Common myeloid progenitor, CD34-positive (primary cell): ENCODE data around the gene FAM111B.
"Not testable (repeated sequence)": the region's sequence is repeated elsewhere in the genome, so short reads cannot be mapped to it uniquely, and the experiment has no call there.

Experiments
- CTCF ChIA-PET: fragments of 350-600 bp; sonication (Branson Sonifier 250); formaldehyde crosslinking; loops from one replicate; lab custom pipeline; 2021; ENCODE audit warnings: antibody characterized with exemption; lab: Charles Lee
- POLR2A ChIA-PET: fragments of 350-600 bp; sonication (Branson Sonifier 250); formaldehyde crosslinking; loops from one replicate; lab custom pipeline; 2021; ENCODE audit warnings: antibody characterized with exemption; lab: Charles Lee
- DNase-seq, 3 donors: peaks; one replicate each; pipeline versions ENCODE4 v3.0.0 to v3.0.0-alpha.2; 2013
- H3K27ac ChIP-seq, 2 experiments: 1 replicate in 1 of 2; 2 replicates in 1 of 2; pipeline ENCODE4 v1.7.0; 2013; ENCODE audit warnings: inconsistent platforms in 2 of 2, low read length in 2 of 2, mild to moderate bottlenecking in 2 of 2, low read depth in 1 of 2, moderate library complexity in 1 of 2; ENCODE audit not compliant: severe bottlenecking in 2 of 2, insufficient read depth in 1 of 2, poor library complexity in 1 of 2
- H3K27me3 ChIP-seq, 5 experiments: replicated peaks in 2 of 5; 1 replicate in 3 of 5; 2 replicates in 2 of 5; pipeline versions ENCODE4 v1.6.1 to v1.7.0; 2013; ENCODE audit warnings: low read length in 4 of 5, mild to moderate bottlenecking in 2 of 5, moderate library complexity in 2 of 5, inconsistent platforms in 1 of 5; ENCODE audit not compliant: insufficient read depth in 5 of 5, control insufficient read depth in 4 of 5
- H3K36me3 ChIP-seq, 4 experiments: 1 replicate in 2 of 4; 2 replicates in 2 of 4; pipeline versions ENCODE4 v1.6.1 to v1.7.0; 2013; ENCODE audit warnings: low read length in 3 of 4, control low read depth in 1 of 4, mild to moderate bottlenecking in 1 of 4; ENCODE audit not compliant: control insufficient read depth in 4 of 4, insufficient read depth in 4 of 4
- H3K4me1 ChIP-seq, 4 experiments: 1 replicate in 3 of 4; 2 replicates in 1 of 4; pipeline versions ENCODE4 v1.6.1 to v1.7.1; 2013; ENCODE audit warnings: low read length in 3 of 4, mild to moderate bottlenecking in 3 of 4, control low read depth in 1 of 4, inconsistent platforms in 1 of 4, moderate library complexity in 1 of 4; ENCODE audit not compliant: control insufficient read depth in 4 of 4, insufficient read depth in 4 of 4; ENCODE audit errors: control extremely low read depth in 1 of 4
- H3K4me3 ChIP-seq, 7 experiments: 1 replicate in 4 of 7; 2 replicates in 3 of 7; pipeline versions ENCODE4 v1.5.1 to v1.7.0; 2013; ENCODE audit warnings: mild to moderate bottlenecking in 7 of 7, low read length in 6 of 7, moderate library complexity in 6 of 7, inconsistent platforms in 2 of 7, low read depth in 2 of 7, control low read depth in 1 of 7; ENCODE audit not compliant: insufficient read depth in 4 of 7, control insufficient read depth in 1 of 7; ENCODE audit errors: extremely low read depth in 1 of 7
- H3K9me3 ChIP-seq, 5 experiments: 1 replicate in 4 of 5; 2 replicates in 1 of 5; pipeline versions ENCODE4 v1.6.1 to v1.7.1; 2013; ENCODE audit warnings: low read length in 4 of 5, mild to moderate bottlenecking in 2 of 5, inconsistent platforms in 1 of 5, low read depth in 1 of 5, moderate library complexity in 1 of 5; ENCODE audit not compliant: control insufficient read depth in 4 of 5, insufficient read depth in 2 of 5; ENCODE audit errors: control extremely low read depth in 1 of 5
- WGBS: methylation state at CpG from one replicate; pipeline ENCODE4 v1.1.5; 2013; ENCODE audit not compliant: insufficient coverage; 5-methylcytosine and 5-hydroxymethylcytosine counted together

FAM111B gene

GRCh38 chr11:59136551-59136950 lies 29.5 kb downstream of the FAM111B start:
- peaks cover 0 to 11% (median 5%) of the 10 kb centered on the region in 4 experiments for H3K4me1 ChIP-seq
- H3K27me3 ChIP-seq, H3K36me3 ChIP-seq, POLR2A ChIA-PET, H3K27ac ChIP-seq: not testable (repeated sequence)
- DNase-seq = peak in 2 of 3 donors; percentile 27 to 51
- peaks cover 0 to 11% (median 6%) of the 10 kb centered on the region in 5 experiments for H3K9me3 ChIP-seq
- WGBS = 54% methylated on average over 5 of the region's 6 CpGs
- CTCF ChIA-PET = interaction anchor here (0.9 to 4.3 kb wide), 23 partner anchors 10 to 507 kb away, joined by 3 to 44 read pairs (median 4); partner anchors contain the start of gene FAM111B
- H3K4me3 ChIP-seq = peak overlapping the region in 1 of 7 experiments; percentile 60

GRCh38 chr11:59137190-59137589 lies 30.2 kb downstream of the FAM111B start:
- POLR2A ChIA-PET = no interaction called here
- peaks cover 0 to 4% (median 0%) of the 10 kb centered on the region in 5 experiments for H3K9me3 ChIP-seq
- WGBS = 97% methylated on average over 15 of the region's 17 CpGs

GRCh38 chr11:59138643-59139042 lies 31.6 kb downstream of the FAM111B start:
- POLR2A ChIA-PET = no interaction called here

More at GRCh38 chr11:59137190-59137589, 30.2 kb downstream of the FAM111B start:
- Histone ChIP-seq H3K27me3 (no peaks in the 10 kb centered on the region), H3K27ac (no peak overlapping the region), H3K4me3 (no peak overlapping the region), H3K4me1 (peaks cover 3 to 17% (median 9%) of the 10 kb centered on the region in 4 experiments), H3K36me3 (peaks cover 2 to 3% (median 2%) of the 10 kb centered on the region in 4 experiments)
- CTCF ChIA-PET = interaction anchor here (4.3 kb wide), 1 partner anchor 29 kb away, joined by 44 read pairs; the partner anchor contains the start of gene FAM111B
- no peak for DNase-seq

GRCh38 chr11:59141191-59141590 lies 34.2 kb downstream of the FAM111B start:
- POLR2A ChIA-PET = no interaction called here
- Histone ChIP-seq H3K27ac (no peak overlapping the region), H3K27me3 (no peaks in the 10 kb centered on the region), H3K4me3 (no peak overlapping the region), H3K9me3 (no peaks in the 10 kb centered on the region), H3K4me1 (peaks cover 26 to 47% (median 37%) of the 10 kb centered on the region in 4 experiments), H3K36me3 (peaks cover 0 to 2% (median under 1%) of the 10 kb centered on the region in 4 experiments)
- DNase-seq = no peak
- no CpG with 5 or more reads among the region's 4 CpGs for WGBS
- CTCF ChIA-PET = interaction anchor here (1.3 to 10.0 kb wide), 3 partner anchors 15 to 37 kb away, joined by 3 to 117 read pairs (median 5); no protein-coding TSS in a partner anchor

More at GRCh38 chr11:59138643-59139042, 31.6 kb downstream of the FAM111B start:
- Histone ChIP-seq H3K27ac (no peak overlapping the region), H3K27me3 (no peaks in the 10 kb centered on the region), H3K9me3 (no peaks in the 10 kb centered on the region), H3K36me3 (peaks cover 0 to 3% (median 2%) of the 10 kb centered on the region in 4 experiments), H3K4me1 (peaks cover 9 to 27% (median 18%) of the 10 kb centered on the region in 4 experiments), H3K4me3 (no peak overlapping the region)
- CTCF ChIA-PET = interaction anchor here (1.0 to 4.3 kb wide), 2 partner anchors 18 to 30 kb away, joined by 3 to 44 read pairs; partner anchors contain the start of gene FAM111B
- no peak for DNase-seq
- no CpG with 5 or more reads among the region's 2 CpGs for WGBS

- no peak for DNase-seq
- Histone ChIP-seq H3K4me1 (peaks cover 26 to 47% (median 41%) of the 10 kb centered on the region in 4 experiments), H3K4me3 (peak overlapping the region; percentile 84 to 99 (median 94)), H3K27me3 (no peaks in the 10 kb centered on the region), H3K27ac (peak overlapping the region; percentile 21 to 95), H3K9me3 (no peaks in the 10 kb centered on the region), H3K36me3 (peaks cover 0 to 5% (median 2%) of the 10 kb centered on the region in 4 experiments)
- WGBS = 0% methylated on average over 1 of the region's 3 CpGs
- CTCF ChIA-PET = interaction anchor here (0.8 to 10.0 kb wide), 7 partner anchors 9 to 57 kb away, joined by 3 to 117 read pairs (median 3); partner anchors contain the start of gene DTX4
- POLR2A ChIA-PET = no interaction called here
Observed at GRCh38 chr11:59141673-59142460, 34.8 kb downstream of the FAM111B start.

- peak within 1 kb of the TSS; percentile 84 to 99 (median 94) for H3K4me3 ChIP-seq
- no peaks in the 10 kb centered on the region for H3K9me3 ChIP-seq
- no peaks in the 10 kb centered on the region for H3K27me3 ChIP-seq
- 0% methylated on average over 46 of the region's 50 CpGs for WGBS
- ChIA-PET POLR2A (no interaction called here), CTCF (interaction anchor here (0.8 to 10.0 kb wide), 6 partner anchors 8 to 56 kb away, joined by 3 to 117 read pairs (median 3); partner anchors contain the start of gene DTX4)
- peaks cover 26 to 49% (median 41%) of the 10 kb centered on the region in 4 experiments for H3K4me1 ChIP-seq
- DNase-seq = peak; percentile 94 to 98 (median 96)
- H3K27ac ChIP-seq = peak within 1 kb of the TSS; percentile 90 to 95
- H3K36me3 ChIP-seq = peaks cover 0 to 13% (median 5%) of the 10 kb centered on the region in 4 experiments
Observed at GRCh38 chr11:59142530-59143507, 35.8 kb downstream of the FAM111B start, which contains the start of gene FAM111A. TSS of gene FAM111A (plus strand) at chr11:59142856. CDS start at chr11:59148873, 6,017 bp downstream.
